ENCODE data around the gene RRP1. TPM values are rescaled to one million over a fixed set of nuclear protein-coding genes. Genes with fewer than 3 reads are reported as not detected.
A peak's percentile ranks its signal among the peaks of the same experiment; 100 is the strongest.

The RRP1 gene
- total and polyA plus RNA-seq, 10 of the 15 experiments (the other 5 are each of a cell fraction or from before 2014, with no cell fraction given) = 0.34 to 70.8 (median 35.1) TPM

DNA sequence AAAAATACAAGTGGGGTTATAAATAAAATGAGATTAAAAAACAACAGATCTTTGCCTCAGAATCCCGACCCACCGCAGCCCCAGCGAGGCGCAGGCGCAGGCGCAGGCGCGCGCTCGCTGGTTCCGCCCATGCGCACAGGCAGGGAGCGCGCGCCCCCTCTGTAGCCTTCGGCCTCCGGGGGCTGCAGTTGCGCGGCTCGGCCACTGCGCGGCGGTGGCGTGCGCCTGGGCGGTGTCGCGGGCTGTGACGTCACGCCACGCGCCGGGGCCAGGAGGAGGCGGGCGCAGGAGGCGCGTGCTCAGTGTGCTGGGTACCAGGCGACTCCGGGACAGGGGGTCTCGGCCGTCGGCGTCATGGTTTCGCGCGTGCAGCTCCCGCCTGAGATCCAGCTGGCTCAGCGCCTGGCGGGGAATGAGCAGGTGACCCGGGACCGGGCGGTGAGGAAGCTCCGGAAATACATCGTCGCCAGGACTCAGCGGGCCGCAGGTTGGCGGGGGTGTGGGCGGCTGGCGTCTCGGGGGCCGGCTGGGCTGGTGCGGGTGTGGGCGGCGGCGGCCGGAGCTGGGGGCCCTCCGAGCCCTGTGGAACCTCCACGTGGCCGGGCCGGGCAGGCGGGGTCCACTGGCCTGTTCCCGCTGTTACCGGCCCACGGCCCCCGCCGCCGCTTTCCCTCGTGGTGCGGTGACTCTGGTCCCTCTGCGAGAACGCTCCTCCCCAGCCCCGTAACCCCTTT lies at the start of gene RRP1 (continued):
- TF ChIP-seq, protein P1, sequence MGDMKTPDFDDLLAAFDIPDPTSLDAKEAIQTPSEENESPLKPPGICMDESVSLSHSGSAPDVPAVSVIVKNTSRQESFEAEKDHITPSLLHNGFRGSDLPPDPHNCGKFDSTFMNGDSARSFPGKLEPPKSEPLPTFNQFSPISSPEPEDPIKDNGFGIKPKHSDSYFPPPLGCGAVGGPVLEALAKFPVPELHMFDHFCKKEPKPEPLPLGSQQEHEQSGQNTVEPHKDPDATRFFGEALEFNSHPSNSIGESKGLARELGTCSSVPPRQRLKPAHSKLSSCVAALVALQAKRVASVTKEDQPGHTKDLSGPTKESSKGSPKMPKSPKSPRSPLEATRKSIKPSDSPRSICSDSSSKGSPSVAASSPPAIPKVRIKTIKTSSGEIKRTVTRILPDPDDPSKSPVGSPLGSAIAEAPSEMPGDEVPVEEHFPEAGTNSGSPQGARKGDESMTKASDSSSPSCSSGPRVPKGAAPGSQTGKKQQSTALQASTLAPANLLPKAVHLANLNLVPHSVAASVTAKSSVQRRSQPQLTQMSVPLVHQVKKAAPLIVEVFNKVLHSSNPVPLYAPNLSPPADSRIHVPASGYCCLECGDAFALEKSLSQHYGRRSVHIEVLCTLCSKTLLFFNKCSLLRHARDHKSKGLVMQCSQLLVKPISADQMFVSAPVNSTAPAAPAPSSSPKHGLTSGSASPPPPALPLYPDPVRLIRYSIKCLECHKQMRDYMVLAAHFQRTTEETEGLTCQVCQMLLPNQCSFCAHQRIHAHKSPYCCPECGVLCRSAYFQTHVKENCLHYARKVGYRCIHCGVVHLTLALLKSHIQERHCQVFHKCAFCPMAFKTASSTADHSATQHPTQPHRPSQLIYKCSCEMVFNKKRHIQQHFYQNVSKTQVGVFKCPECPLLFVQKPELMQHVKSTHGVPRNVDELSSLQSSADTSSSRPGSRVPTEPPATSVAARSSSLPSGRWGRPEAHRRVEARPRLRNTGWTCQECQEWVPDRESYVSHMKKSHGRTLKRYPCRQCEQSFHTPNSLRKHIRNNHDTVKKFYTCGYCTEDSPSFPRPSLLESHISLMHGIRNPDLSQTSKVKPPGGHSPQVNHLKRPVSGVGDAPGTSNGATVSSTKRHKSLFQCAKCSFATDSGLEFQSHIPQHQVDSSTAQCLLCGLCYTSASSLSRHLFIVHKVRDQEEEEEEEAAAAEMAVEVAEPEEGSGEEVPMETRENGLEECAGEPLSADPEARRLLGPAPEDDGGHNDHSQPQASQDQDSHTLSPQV (IDR thresholded peaks at IDR 0.05) = peak; percentile 95
- TF ChIP-seq, protein P2, sequence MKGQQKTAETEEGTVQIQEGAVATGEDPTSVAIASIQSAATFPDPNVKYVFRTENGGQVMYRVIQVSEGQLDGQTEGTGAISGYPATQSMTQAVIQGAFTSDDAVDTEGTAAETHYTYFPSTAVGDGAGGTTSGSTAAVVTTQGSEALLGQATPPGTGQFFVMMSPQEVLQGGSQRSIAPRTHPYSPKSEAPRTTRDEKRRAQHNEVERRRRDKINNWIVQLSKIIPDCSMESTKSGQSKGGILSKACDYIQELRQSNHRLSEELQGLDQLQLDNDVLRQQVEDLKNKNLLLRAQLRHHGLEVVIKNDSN (IDR thresholded peaks at IDR 0.05; ENCODE audit: borderline replicate concordance, extremely low read length, insufficient read depth, low read depth, low read length) = peak; percentile 23
- TF ChIP-seq CBX5 (IDR thresholded peaks at IDR 0.05; ENCODE audit: low read depth) (no peak), ZSCAN29 (IDR thresholded peaks at IDR 0.05) (no peak; the same call in 1 of the 2 replicates), JUNB (IDR thresholded peaks at IDR 0.05) (no peak), SUZ12 (IDR thresholded peaks at IDR 0.05; ENCODE audit: unreplicated experiment) (no peak), POLR2AphosphoS5 (IDR thresholded peaks at IDR 0.05; ENCODE audit: low read length) (peak; percentile 76; the same call in 1 of the 2 replicates), TBL1XR1 (IDR thresholded peaks at IDR 0.05; ENCODE audit: low read depth, low read length) (0 out of 2 replicates have a peak, but pooled peaks have one; percentile 17), STAT3 (IDR thresholded peaks at IDR 0.05; ENCODE audit: low read depth, low read length) (no peak), RAD21 (IDR thresholded peaks at IDR 0.05; ENCODE audit: insufficient read depth, low read depth, low read length) (peak; percentile 34; the same call in 1 of the 2 replicates), KLF5 (IDR thresholded peaks at IDR 0.05; ENCODE audit: partially characterized antibody) (peak; percentile 86), YY1 (IDR thresholded peaks at IDR 0.05; ENCODE audit: low read depth, low read length) (peak; percentile 83), NRF1 (conservative IDR thresholded peaks at IDR 0.05; ENCODE audit: low read depth, low read length) (peak; percentile 95), SRF (IDR thresholded peaks at IDR 0.05; ENCODE audit: low read depth in 2 of 2, low read length in 2 of 2) (peak; percentile 68 to 94; a peak in 3 of 4 replicates)
- TF ChIP-seq, protein P3, sequence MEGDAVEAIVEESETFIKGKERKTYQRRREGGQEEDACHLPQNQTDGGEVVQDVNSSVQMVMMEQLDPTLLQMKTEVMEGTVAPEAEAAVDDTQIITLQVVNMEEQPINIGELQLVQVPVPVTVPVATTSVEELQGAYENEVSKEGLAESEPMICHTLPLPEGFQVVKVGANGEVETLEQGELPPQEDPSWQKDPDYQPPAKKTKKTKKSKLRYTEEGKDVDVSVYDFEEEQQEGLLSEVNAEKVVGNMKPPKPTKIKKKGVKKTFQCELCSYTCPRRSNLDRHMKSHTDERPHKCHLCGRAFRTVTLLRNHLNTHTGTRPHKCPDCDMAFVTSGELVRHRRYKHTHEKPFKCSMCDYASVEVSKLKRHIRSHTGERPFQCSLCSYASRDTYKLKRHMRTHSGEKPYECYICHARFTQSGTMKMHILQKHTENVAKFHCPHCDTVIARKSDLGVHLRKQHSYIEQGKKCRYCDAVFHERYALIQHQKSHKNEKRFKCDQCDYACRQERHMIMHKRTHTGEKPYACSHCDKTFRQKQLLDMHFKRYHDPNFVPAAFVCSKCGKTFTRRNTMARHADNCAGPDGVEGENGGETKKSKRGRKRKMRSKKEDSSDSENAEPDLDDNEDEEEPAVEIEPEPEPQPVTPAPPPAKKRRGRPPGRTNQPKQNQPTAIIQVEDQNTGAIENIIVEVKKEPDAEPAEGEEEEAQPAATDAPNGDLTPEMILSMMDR (IDR thresholded peaks at IDR 0.05 in 2 of 3, conservative IDR thresholded peaks at IDR 0.05 in 1 of 3; ENCODE audit: control insufficient read depth in 2 of 3, extremely low read depth in 1 of 3, insufficient read depth in 1 of 3, low read depth in 3 of 3, low read length in 3 of 3) = peak; percentile 88 to 100 (median 99); a peak in 5 of 6 replicates
- TF ChIP-seq, protein P4, sequence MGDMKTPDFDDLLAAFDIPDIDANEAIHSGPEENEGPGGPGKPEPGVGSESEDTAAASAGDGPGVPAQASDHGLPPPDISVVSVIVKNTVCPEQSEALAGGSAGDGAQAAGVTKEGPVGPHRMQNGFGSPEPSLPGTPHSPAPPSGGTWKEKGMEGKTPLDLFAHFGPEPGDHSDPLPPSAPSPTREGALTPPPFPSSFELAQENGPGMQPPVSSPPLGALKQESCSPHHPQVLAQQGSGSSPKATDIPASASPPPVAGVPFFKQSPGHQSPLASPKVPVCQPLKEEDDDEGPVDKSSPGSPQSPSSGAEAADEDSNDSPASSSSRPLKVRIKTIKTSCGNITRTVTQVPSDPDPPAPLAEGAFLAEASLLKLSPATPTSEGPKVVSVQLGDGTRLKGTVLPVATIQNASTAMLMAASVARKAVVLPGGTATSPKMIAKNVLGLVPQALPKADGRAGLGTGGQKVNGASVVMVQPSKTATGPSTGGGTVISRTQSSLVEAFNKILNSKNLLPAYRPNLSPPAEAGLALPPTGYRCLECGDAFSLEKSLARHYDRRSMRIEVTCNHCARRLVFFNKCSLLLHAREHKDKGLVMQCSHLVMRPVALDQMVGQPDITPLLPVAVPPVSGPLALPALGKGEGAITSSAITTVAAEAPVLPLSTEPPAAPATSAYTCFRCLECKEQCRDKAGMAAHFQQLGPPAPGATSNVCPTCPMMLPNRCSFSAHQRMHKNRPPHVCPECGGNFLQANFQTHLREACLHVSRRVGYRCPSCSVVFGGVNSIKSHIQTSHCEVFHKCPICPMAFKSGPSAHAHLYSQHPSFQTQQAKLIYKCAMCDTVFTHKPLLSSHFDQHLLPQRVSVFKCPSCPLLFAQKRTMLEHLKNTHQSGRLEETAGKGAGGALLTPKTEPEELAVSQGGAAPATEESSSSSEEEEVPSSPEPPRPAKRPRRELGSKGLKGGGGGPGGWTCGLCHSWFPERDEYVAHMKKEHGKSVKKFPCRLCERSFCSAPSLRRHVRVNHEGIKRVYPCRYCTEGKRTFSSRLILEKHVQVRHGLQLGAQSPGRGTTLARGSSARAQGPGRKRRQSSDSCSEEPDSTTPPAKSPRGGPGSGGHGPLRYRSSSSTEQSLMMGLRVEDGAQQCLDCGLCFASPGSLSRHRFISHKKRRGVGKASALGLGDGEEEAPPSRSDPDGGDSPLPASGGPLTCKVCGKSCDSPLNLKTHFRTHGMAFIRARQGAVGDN (IDR thresholded peaks at IDR 0.05) = peak; percentile 86
- TF ChIP-seq, protein P5, sequence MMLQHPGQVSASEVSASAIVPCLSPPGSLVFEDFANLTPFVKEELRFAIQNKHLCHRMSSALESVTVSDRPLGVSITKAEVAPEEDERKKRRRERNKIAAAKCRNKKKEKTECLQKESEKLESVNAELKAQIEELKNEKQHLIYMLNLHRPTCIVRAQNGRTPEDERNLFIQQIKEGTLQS (IDR thresholded peaks at IDR 0.05; ENCODE audit: borderline replicate concordance, extremely low read depth, low read depth, low read length) = peak; percentile 97

Data from GM12878 (cell line).